Putamen (tissue), 1 donor: ENCODE data around the gene SUPT20HL1.

Source experiments
- DNase-seq: peaks from one replicate; pipeline ENCODE4 v3.0.0-alpha.2; 2016; ENCODE audit warnings: low spot score

The SUPT20HL1 gene

GRCh38 chrX:24396931-24397279 lies 36.5 kb downstream of the SUPT20HL1 start:
- no peak for DNase-seq

- no peak for DNase-seq
Observed at GRCh38 chrX:24398766-24399165, 38.3 kb downstream of the SUPT20HL1 start.

- no peak for DNase-seq
Observed at GRCh38 chrX:24399550-24399949, 39.1 kb downstream of the SUPT20HL1 start.

GRCh38 chrX:24405959-24406358 lies 45.5 kb downstream of the SUPT20HL1 start:
- no peak for DNase-seq
